ENCODE measurements around the gene RPL13.

The RPL13 gene

DNA sequence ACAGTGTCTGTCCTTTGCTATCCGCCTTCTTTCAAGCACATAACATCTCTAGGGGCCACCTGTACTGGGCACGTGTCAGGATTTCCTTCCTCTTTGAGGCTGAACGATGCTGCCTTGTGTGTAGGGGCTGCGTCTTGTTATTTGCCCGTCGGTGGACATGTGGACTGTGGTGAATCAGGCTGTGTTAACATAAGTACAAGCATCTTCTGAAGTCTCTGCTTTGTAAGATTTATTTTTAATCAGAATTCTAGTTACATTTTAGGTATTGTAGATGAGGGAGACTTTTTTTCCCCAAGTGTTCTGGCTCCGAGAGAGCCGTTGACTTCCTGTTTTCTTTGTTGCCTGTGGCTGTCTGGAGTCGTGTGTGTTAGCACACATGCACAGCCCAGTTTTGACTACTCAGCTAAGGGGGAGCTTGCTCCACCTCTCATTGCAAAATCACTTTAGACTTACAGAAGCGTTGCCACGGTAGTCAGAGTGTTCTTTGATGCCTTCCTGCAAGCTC is 26.2 kb upstream of the RPL13 start:
- TF ChIP-seq, protein P1, sequence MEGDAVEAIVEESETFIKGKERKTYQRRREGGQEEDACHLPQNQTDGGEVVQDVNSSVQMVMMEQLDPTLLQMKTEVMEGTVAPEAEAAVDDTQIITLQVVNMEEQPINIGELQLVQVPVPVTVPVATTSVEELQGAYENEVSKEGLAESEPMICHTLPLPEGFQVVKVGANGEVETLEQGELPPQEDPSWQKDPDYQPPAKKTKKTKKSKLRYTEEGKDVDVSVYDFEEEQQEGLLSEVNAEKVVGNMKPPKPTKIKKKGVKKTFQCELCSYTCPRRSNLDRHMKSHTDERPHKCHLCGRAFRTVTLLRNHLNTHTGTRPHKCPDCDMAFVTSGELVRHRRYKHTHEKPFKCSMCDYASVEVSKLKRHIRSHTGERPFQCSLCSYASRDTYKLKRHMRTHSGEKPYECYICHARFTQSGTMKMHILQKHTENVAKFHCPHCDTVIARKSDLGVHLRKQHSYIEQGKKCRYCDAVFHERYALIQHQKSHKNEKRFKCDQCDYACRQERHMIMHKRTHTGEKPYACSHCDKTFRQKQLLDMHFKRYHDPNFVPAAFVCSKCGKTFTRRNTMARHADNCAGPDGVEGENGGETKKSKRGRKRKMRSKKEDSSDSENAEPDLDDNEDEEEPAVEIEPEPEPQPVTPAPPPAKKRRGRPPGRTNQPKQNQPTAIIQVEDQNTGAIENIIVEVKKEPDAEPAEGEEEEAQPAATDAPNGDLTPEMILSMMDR (IDR thresholded peaks at IDR 0.05; ENCODE audit: insufficient read depth, low read length, missing control alignments): no peak
- POLR2A ChIA-PET: no interaction called here
- DNase-seq (ENCODE audit: low read depth, low spot score): no peak
- CTCF ChIA-PET: no interaction called here
- no peak overlapping the region for H3K4me3 ChIP-seq (ENCODE audit: low read depth, low read length)

GRCh38 chr16:89536371-89536770 is 24.1 kb upstream of the RPL13 start:
- ChIA-PET POLR2A (no interaction called here), CTCF (interaction anchor here (1.2 kb wide), 1 partner anchor 21 kb away, joined by 3 read pairs; no protein-coding TSS in a partner anchor)
- no peak for DNase-seq (ENCODE audit: low read depth, low spot score)
- H3K4me3 ChIP-seq (ENCODE audit: low read depth, low read length): no peak overlapping the region
- TF ChIP-seq, protein P1 (IDR thresholded peaks at IDR 0.05; ENCODE audit: insufficient read depth, low read length, missing control alignments): no peak

GRCh38 chr16:89536886-89537548 is 23.5 kb upstream of the RPL13 start:
- TF ChIP-seq, protein P1 (IDR thresholded peaks at IDR 0.05; ENCODE audit: insufficient read depth, low read length, missing control alignments): no peak
- H3K4me3 ChIP-seq (ENCODE audit: low read depth, low read length): no peak overlapping the region
- POLR2A ChIA-PET: no interaction called here
- DNase-seq (ENCODE audit: low read depth, low spot score): no peak
- CTCF ChIA-PET: interaction anchor here (1.2 to 1.3 kb wide), 2 partner anchors 15 to 20 kb away, joined by 3 read pairs; no protein-coding TSS in a partner anchor

DNA sequence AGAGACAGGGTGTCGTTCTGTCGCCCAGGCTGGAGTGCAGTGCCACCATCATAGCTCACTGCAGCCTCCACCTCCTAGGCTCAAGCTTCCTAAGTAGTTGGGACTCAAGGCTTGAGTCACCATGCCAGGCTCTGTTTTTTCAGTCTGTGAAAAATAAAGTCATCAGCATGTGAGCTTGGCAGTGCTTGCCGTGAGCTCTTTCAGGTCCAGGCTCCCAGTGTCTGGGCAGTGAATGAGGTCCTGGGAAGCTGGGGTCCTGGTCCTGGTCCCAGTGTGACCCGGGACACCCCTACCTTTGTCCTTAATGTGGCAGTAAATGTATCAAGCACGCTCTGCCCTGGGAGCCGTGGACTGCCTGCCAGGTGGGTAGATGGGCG is 22.9 kb upstream of the RPL13 start:
- ChIA-PET POLR2A (no interaction called here), CTCF (interaction anchor here (1.2 to 1.3 kb wide), 2 partner anchors 14 to 20 kb away, joined by 3 read pairs; no protein-coding TSS in a partner anchor)
- no peak overlapping the region for H3K4me3 ChIP-seq (ENCODE audit: low read depth, low read length)
- no peak for DNase-seq (ENCODE audit: low read depth, low spot score)
- TF ChIP-seq, protein P1 (IDR thresholded peaks at IDR 0.05; ENCODE audit: insufficient read depth, low read length, missing control alignments): no peak

DNA sequence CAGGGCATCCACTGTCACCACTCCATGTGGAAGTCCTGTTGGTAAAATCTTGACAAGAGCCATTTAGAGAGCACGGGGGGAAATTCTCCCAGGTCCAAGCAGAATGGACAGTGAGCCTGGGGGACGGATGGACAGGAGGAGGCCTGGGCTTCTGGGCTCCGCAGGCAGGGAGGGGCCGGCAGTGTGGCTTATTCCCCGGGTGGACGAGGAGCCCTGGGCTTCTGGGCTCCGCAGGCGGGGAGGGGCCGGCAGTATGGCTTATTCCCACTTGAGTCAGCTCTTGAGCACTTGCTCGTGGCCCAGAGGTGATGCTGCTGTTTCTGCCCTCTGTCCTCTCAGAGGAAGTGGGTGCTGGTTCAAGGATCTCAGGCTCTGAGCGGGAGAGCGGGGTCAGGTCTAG is 22.2 kb upstream of the RPL13 start:
- no peak overlapping the region for H3K4me3 ChIP-seq (ENCODE audit: low read depth, low read length)
- ChIA-PET POLR2A (no interaction called here), CTCF (no interaction called here)
- TF ChIP-seq, protein P1 (IDR thresholded peaks at IDR 0.05; ENCODE audit: insufficient read depth, low read length, missing control alignments): no peak
- no peak for DNase-seq (ENCODE audit: low read depth, low spot score)

GRCh38 chr16:89540557-89540956 is 19.9 kb upstream of the RPL13 start:
- DNase-seq (ENCODE audit: low read depth, low spot score): no peak
- ChIA-PET POLR2A (no interaction called here), CTCF (interaction anchor here (1.7 kb wide), 1 partner anchor 16 kb away, joined by 5 read pairs; no protein-coding TSS in a partner anchor)
- TF ChIP-seq, protein P1 (IDR thresholded peaks at IDR 0.05; ENCODE audit: insufficient read depth, low read length, missing control alignments): no peak
- no peak overlapping the region for H3K4me3 ChIP-seq (ENCODE audit: low read depth, low read length)
